OCI-M2 (cell line): Measurements from ENCODE around the gene SFSWAP.

Experiments
- DNase-seq: peaks from one replicate; lab custom pipeline; 2025; ENCODE audit not compliant: unreplicated experiment; lab: John Stamatoyannopoulos, UW

Gene SFSWAP

GRCh38 chr12:131832321-131833231 lies 121.7 kb downstream of the SFSWAP start:
- no peak for DNase-seq

GRCh38 chr12:131833288-131833895 lies 122.5 kb downstream of the SFSWAP start:
- DNase-seq: no peak

DNA sequence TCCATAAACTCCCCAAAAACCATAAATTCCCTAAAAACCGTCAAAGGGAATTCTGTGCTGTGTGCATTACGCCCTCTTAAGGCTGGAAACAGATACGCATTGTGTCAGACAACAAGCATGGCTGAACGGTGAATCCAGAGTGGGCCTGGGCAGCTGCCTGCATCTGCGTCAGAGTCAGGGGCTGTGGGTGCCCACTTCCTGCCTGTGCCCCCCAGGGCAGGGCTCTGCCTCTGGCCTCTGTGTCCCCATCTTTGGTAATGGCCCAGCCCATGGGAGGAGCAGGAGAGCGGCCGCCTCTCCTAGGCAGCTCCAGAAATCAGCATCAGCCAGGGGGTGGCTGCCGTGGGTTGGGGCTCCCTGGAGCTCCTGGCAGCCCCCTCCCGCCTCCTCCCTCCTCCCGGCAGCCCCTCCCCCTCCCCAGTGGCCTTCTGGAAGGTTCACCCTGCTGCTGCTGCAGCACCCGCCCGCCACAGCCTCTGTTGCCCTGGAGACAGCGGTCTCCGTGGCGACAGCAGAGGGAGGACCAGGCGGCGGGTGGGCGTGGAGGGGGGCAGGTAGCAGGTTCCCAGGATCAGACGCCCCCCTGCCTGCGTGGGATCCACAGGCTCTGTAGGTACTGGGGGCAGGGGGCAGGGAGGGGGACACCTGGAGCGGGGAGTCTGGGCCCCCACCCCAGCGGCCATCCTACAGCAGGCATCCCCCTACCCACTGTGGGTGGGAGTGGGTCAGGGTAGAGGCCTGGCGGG lies 123.2 kb downstream of the SFSWAP start:
- DNase-seq: no peak

- DNase-seq: no peak
Measured at GRCh38 chr12:131834798-131835615, 124.1 kb downstream of the SFSWAP start.

- no peak for DNase-seq
Measured at GRCh38 chr12:131835616-131836171, 124.8 kb downstream of the SFSWAP start.

DNA sequence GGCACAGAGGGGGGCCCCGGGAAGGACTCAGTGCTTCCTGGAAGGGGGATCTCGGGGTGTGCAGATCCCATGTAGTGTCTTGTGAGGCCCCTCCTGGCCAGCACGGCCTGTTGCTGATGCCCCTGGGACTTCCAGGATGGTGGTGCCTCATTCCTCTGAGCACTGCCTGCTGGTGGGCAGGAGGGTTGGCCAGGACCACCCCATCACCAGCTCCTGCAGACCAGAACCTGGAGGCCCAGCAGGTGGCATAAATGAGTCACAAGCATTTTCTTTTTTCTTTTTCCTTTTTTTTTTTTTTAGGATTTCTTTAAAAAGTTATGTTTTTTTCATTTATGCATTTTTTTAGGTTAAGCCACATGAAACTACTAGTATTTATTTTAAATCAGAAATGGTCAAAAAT lies 125.3 kb downstream of the SFSWAP start:
- no peak for DNase-seq

DNA sequence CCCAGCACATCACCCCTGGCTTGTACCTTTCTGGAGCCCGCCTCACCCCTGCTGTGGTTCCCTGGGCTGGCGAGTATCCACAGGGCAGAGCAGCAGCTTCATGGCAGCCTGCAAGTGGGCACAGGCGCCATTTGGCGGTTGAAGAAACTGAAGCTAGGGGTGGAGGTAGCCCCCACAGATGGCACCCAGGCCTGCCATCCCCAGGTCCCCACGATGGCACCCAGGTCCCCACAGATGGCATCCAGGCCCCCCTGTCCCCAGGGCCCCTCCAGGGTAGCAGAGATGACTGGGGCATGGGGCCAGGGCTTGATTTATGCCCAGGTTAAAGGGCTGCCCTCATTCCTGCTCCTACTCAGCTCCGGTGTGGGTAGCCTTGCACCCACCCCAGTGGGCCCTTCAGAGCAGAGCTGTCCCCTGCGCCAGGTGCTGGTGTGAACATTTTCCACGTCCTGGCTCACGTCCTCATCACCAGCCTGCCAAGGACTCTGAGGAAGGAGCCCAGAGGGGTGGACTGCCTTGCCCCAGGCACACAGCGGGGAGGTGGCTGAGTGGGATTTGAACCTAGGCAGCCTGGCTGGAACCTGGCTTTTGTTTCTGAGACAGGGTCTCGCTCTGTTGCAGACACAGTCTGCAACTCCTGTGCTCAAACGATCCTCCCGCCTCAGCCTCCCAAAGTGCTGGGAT lies 126.0 kb downstream of the SFSWAP start:
- no peak for DNase-seq

GRCh38 chr12:131840643-131841416 lies 129.9 kb downstream of the SFSWAP start:
- no peak for DNase-seq

DNA sequence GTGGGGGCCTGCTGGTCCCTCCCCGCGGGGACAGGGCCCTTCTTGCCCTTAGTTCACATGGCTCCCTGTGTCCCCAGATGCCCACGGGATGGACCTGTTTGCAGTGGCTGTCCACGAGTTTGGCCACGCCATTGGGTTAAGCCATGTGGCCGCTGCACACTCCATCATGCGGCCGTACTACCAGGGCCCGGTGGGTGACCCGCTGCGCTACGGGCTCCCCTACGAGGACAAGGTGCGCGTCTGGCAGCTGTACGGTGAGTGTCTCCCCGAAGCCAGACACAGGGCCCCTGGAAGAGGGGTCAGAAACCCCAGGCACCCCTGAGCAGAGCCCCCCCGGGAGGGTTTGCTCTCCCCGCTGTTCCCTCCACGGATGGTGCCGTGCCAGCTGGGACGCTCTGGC lies 130.7 kb downstream of the SFSWAP start:
- DNase-seq: no peak

GRCh38 chr12:131842169-131842568 lies 131.3 kb downstream of the SFSWAP start:
- no peak for DNase-seq

DNA sequence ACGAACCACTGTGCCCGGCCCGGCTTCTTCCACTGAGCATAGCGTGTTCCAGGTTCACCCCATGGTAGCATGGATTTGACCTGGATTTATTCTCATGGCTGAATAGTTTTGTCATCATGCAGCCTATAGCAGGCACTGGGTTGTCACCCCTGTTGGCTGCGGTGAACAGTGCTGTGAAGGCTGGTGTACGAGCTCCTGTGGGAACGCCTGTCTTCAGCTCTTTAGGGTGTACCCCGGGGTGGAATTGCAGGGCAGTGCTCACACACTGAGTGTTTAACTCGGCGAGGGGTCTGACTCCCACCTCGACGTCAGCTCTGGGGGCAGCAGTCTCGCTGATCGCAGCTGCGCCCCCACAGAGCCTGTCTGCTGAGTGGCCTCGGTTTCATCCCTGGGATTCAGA lies 132.6 kb downstream of the SFSWAP start:
- DNase-seq: no peak

DNA sequence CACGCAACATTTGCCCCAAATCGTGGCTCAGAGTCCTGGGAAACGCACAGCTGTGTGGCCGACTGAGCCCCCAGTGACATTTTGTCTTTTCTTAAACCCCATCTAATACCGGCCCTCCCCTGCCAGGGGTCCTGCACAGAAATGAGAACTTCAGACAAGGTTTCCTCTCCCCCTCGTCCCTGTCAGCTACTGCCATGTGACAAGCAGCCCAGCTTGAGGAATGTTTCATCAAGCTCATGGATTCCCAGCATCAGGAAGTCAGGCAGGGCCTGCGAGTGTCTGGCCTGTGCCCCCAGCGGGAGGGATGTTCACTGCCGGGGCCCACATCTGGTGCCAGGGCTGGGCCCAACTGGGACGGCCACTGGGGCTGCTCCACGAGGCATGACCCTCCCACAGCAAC lies 133.2 kb downstream of the SFSWAP start:
- DNase-seq: no peak

GRCh38 chr12:131844656-131845055 lies 133.8 kb downstream of the SFSWAP start:
- DNase-seq: no peak

DNA sequence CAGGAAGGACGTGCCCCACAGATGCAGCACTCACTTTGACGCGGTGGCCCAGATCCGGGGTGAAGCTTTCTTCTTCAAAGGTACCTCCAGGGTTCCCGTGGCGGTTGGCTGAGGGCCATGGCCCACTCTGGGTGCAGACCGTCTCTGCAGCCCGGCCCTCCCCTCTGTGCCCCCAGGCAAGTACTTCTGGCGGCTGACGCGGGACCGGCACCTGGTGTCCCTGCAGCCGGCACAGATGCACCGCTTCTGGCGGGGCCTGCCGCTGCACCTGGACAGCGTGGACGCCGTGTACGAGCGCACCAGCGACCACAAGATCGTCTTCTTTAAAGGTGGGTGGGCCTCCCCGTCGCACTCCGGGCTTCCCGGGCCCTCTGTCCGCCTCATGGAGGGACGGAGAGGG lies 134.2 kb downstream of the SFSWAP start:
- no peak for DNase-seq

- DNase-seq: no peak
Measured at GRCh38 chr12:131847456-131847855, 136.6 kb downstream of the SFSWAP start.

- DNase-seq: no peak
Measured at GRCh38 chr12:131848753-131849152, 137.9 kb downstream of the SFSWAP start.
